NCI-H748 (cell line): ENCODE measurements around the gene HEMGN.

Experiments
- DNase-seq: peaks from one replicate; lab custom pipeline; 2025; ENCODE audit not compliant: unreplicated experiment; lab: John Stamatoyannopoulos, UW

HEMGN gene

DNA sequence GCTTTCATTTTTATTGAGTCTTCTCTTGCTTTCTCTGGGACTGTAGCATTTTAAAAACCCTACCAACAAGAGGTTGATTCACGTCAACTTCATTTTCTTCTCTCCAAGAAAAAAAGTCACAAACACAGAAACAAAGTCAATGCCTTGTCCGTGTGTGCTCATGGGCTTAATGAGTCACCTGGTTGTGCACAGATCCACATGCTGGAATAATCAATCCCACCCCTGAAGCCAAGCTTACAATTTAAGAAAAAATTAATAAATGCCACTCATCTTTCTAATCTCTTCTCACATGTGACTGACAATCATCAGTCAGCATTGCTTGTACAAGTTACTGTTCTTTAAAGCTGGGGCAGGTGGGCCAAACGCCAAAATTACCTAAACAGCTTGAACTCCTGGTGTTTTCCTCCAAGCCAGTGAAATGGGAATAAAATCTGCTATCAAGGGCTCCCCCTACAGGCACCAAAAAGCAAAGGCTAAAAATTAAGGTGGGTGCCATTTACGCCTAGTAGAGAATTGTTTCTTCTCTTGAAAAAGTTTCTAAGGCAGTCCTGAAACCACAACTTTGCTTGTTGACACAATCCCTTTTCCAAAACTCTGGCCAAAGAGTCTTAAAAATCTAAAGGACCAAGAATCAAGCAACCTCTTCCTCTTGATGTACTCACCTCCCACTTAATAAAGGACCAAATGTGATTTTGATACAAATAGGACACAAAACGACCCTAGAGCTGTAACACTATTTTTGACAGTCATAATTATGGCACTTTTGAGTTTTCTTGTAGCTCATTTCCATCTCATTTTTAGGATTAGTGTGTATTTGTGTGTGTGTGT is 37.0 kb downstream of the HEMGN start:
- DNase-seq: peak; percentile 51

DNA sequence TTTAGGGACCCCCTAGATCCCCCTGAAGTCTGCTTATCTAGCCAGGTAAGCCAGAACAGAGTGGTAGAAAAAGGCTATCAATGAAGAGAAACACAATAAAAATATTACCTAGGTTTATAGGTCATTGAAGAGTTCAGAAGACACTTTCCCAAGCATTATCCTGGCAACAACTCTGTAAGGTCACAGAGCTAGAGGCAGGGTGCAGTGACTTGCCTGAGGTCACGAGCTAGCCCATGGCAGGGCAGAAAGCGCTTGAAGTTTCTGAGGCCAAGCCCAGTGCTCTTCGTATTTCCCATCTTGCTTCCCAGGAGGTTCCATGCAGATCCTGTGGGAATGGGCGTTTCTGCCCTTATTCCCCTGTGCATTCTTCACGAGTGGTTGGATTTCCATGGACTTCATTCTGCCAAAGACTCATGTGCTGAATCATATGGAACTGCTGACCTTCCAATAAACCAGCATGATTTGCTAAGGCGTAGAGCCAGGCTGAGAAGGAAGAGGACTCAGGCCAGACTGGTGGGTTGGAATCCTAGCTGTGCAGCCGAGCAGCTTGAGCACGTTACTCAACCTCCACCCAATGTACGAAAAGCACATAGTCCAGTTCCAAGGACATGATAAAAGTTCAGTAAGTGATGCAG is 37.8 kb downstream of the HEMGN start:
- DNase-seq: no peak

DNA sequence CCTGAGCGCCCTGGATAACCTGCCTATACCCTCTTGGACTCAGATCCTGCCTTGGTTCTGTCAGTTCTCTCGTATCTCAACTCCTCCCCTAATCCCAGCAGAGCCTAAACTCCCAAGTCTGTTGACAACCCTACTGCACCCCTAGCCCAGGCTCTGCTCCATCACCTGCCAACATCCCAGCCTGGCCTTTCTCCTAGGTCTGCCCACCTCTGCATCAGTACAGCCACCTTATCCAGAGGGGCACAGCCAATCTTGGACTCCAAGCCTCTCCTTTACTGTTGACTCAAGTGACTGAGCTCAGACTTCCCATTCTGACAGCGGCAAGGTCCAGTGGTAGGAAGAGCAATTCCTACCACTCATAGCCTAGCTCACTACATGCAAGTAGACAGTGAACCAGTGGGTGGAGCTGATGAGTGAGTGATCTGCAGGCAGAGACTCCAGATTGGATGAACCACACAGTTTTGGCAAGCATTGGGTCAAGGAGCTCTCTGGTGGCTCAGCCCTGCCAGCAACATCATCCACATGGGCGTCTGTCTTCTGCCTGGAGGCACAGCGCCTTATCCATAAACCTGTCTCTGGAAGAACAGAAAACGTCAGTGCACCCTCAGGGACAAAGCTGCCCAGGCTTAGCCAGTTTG is 42.2 kb downstream of the HEMGN start:
- DNase-seq: no peak

DNA sequence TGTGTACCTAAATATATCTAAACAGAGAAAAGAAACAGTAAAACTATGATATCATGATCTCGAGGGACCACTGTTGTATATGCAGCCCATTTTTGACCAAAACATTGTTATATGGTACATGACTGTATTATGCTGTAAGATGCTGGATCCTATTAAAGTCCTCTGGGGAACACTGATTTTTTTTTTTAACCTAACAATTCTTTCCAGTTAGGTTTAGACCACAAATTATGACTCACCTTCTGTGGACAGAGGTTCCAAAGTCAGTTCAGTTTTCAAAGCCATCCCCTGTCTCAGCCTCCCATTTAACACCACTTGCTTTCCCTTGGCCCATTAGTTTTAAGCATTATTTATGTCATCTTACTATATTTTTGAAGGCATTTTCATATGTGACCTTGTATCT is 42.8 kb downstream of the HEMGN start:
- no peak for DNase-seq

DNA sequence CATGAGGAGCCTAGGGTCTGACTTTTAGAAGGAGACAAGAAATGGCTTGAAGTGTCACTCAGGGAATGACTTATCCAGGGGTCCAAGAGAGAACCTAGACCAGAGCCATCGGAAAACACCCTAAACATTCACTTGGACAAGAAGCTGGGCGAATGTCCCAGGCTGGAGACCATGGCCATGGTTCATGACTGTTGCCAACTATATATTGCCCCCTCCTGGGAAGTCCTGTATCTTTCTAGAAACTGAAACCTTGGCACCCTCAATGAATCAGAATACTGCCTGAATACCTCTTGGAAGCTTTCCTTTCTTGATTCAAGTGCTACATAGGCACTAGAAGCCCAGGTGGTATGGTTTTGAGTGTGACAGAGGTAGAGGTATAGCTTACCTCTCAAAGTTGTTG is 45.6 kb downstream of the HEMGN start:
- DNase-seq: no peak

DNA sequence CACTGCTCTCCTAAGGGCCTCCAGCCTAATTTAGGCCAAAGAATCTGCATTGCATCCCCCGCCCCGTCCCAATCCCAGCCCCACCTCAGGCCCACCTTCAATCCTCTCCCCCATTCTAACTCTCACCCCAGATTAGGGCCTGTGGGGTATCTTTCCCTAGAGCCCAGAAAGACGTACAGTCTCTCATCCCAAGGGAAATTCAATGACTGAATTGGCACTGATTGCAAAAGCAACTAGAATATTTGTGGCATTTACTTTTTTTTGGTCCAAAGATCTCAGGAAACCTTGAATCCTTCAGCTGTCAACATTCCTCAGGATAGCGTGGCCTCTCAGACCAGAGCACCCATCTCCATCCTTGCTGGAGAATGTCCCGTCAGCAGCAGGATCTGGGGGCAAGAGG is 46.2 kb downstream of the HEMGN start:
- DNase-seq: no peak

DNA sequence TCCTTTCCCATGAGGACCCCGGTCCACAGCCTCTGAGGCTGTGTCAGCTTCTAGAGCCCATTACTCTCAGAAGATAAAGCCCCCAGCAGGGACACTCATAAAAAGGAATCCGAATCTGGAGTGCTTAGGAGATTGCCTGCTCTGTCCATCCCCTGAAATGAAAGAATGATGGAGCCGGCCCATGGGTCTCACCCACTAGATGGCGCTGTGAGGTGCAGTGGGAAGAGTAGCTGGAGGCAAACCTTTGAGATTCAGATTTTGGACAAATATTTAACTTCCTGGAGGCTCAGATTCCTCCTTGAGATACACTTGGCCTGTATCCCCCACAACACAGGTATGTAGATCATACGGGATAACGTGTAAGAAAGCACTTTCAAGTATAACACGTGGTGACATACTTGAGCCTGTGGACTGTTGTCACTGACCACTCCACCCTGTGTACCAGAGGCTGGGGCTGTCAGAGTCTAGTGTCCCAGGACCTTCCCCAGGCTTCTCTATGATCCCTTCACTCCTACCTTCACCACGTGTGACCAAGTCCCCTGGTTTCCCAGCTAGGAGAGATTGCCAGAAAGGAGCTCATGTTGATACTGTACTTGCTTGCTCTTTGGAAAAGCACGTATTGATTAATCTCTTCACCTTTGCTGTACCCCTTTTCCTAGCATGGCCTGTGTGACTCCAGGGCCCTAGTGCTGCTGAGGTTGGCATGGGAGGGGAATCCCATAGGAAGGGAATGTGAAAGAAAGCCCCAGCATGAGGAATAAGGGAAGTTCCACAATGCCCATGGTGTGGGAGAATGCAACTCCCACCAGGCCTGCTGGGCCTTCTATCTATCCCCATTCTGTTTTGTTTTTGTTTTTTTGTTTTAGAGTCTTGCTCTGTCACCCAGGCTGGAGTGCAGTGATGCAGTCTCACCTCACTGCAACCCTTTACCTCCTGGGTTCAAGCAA is 47.8 kb downstream of the HEMGN start:
- DNase-seq: peak; percentile 24

DNA sequence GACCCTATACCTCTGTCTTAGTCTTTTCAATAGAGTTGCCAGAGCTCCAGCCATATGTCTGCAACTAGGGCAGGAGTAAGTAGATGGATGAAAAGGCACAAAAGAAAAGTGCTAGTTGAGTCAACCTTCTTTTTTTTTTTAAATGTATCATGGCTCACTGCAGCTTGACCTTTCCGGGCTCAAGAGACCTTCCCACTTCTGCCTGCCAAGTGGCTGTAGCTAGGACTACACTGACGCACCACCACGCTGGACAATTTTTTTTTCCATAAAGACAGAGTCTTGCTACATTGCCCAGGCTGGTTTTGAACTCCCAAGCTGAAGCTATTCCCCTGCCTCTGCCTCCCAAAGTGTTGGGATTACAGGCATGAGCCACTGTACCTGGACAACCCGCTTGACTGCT is 57.6 kb downstream of the HEMGN start:
- DNase-seq: no peak
